WTC11 (cell line): ENCODE results near the gene VPS18. TPM values are rescaled to one million over a fixed set of nuclear protein-coding genes. Genes with fewer than 3 reads are reported as not detected.

ENCODE experiments used
- ATAC-seq: fragments of 200-7000 bp; cut with Tn5 transposase; 2 replicates; pipeline ENCODE4 v1.10.0; 2021; ENCODE audit warnings: mild to moderate bottlenecking, moderate library complexity
- CTCF ChIA-PET: fragments of 300-600 bp; sonication (Branson Sonifier 250); formaldehyde crosslinking; loops from one replicate; lab custom pipeline; 2021; ENCODE audit warnings: antibody characterized with exemption; lab: Charles Lee
- POLR2A ChIA-PET: fragments of 350-600 bp; sonication (Branson Sonifier 250); formaldehyde crosslinking; loops from one replicate; lab custom pipeline; 2021; ENCODE audit warnings: antibody characterized with exemption; lab: Charles Lee
- DNase-seq: peaks from one replicate; pipeline ENCODE4 v3.0.0; 2021; ENCODE audit warnings: low spot score
- H3K27ac Mint-ChIP-seq: 2 replicates; pipeline ENCODE4 v1.8.0; 2021; ENCODE audit warnings: mixed read lengths
- H3K27me3 Mint-ChIP-seq: 2 replicates; pipeline ENCODE4 v1.8.0; 2021; ENCODE audit warnings: low read depth, mild to moderate bottlenecking, moderate library complexity, mixed read lengths
- H3K36me3 Mint-ChIP-seq: 2 replicates; pipeline ENCODE4 v1.8.0; 2021; ENCODE audit warnings: mixed read lengths
- H3K4me1 Mint-ChIP-seq: 2 replicates; pipeline ENCODE4 v1.8.0; 2022; ENCODE audit warnings: mixed read lengths
- H3K4me3 Mint-ChIP-seq: 2 replicates; pipeline ENCODE4 v1.8.0; 2021; ENCODE audit warnings: mild to moderate bottlenecking, moderate library complexity, mixed read lengths
- H3K9me3 Mint-ChIP-seq: 2 replicates; pipeline ENCODE4 v1.8.0; 2021; ENCODE audit warnings: mixed read lengths
- AR ChIP-seq: fragments of 250-450 bp; sonication (Bioruptor Pico); IDR thresholded peaks from 2 replicates; pipeline ENCODE4 v1.9.0; 2021; ENCODE audit warnings: mild to moderate bottlenecking
- ATF1 ChIP-seq: sonication (generic); formaldehyde crosslinking; IDR thresholded peaks from 2 replicates; pipeline ENCODE4 v1.8.1; 2023; ENCODE audit warnings: mild to moderate bottlenecking, moderate library complexity, missing genetic modification reagents
- E2F1 ChIP-seq: sonication (generic); formaldehyde crosslinking; IDR thresholded peaks from 2 replicates; pipeline ENCODE4 v1.8.0; 2022; ENCODE audit warnings: mild to moderate bottlenecking, missing genetic modification reagents
- ESRRA ChIP-seq: sonication (generic); formaldehyde crosslinking; IDR thresholded peaks from 2 replicates; pipeline ENCODE4 v1.8.1; 2022; ENCODE audit warnings: mild to moderate bottlenecking, missing genetic modification reagents, borderline replicate concordance
- FOXJ3 ChIP-seq: sonication (generic); formaldehyde crosslinking; IDR thresholded peaks from 2 replicates; pipeline ENCODE4 v1.9.0; 2021; ENCODE audit warnings: missing genetic modification reagents, mild to moderate bottlenecking, borderline replicate concordance
- FOXP1 ChIP-seq: sonication (generic); formaldehyde crosslinking; IDR thresholded peaks from 2 replicates; pipeline ENCODE4 v1.8.0; 2022; ENCODE audit warnings: missing genetic modification reagents, mild to moderate bottlenecking, moderate library complexity, borderline replicate concordance
- FOXP4 ChIP-seq: sonication (generic); formaldehyde crosslinking; IDR thresholded peaks from 2 replicates; pipeline ENCODE4 v1.8.0; 2022; ENCODE audit warnings: mild to moderate bottlenecking, missing genetic modification reagents
- JUN ChIP-seq: sonication (generic); formaldehyde crosslinking; IDR thresholded peaks from 2 replicates; pipeline ENCODE4 v1.8.0; 2023; ENCODE audit warnings: mild to moderate bottlenecking, missing genetic modification reagents
- NR1H2 ChIP-seq: sonication (generic); formaldehyde crosslinking; IDR thresholded peaks from 2 replicates; pipeline ENCODE4 v1.9.0; 2021; ENCODE audit warnings: mild to moderate bottlenecking, moderate library complexity, missing genetic modification reagents
- NR2C2 ChIP-seq: sonication (generic); formaldehyde crosslinking; IDR thresholded peaks from 2 replicates; pipeline ENCODE4 v1.8.0; 2022; ENCODE audit warnings: mild to moderate bottlenecking, missing genetic modification reagents
- OVOL2 ChIP-seq: fragments of 250-450 bp; sonication (Bioruptor Pico); IDR thresholded peaks from 2 replicates; pipeline ENCODE4 v1.9.0; 2021; ENCODE audit warnings: mild to moderate bottlenecking, borderline replicate concordance
- PRRX2 ChIP-seq: fragments of 250-450 bp; sonication (Bioruptor Pico); IDR thresholded peaks from 2 replicates; pipeline ENCODE4 v1.8.0; 2021; ENCODE audit warnings: mild to moderate bottlenecking
- RELA ChIP-seq: sonication (generic); formaldehyde crosslinking; IDR thresholded peaks from 2 replicates; pipeline ENCODE4 v1.8.1; 2022; ENCODE audit warnings: missing genetic modification reagents, mild to moderate bottlenecking, borderline replicate concordance
- SP1 ChIP-seq: sonication (generic); formaldehyde crosslinking; conservative IDR thresholded peaks from 2 replicates; pipeline ENCODE4 v1.8.1; 2022; ENCODE audit warnings: missing genetic modification reagents
- TCF7 ChIP-seq: sonication (generic); formaldehyde crosslinking; IDR thresholded peaks from 2 replicates; pipeline ENCODE4 v1.8.0; 2022; ENCODE audit warnings: mild to moderate bottlenecking, low read depth, missing genetic modification reagents, moderate library complexity
- TEAD1 ChIP-seq: sonication (generic); formaldehyde crosslinking; IDR thresholded peaks from 2 replicates; pipeline ENCODE4 v1.8.0; 2022; ENCODE audit warnings: mild to moderate bottlenecking, missing genetic modification reagents
- ZBTB43 ChIP-seq: sonication (generic); formaldehyde crosslinking; IDR thresholded peaks from 2 replicates; pipeline ENCODE4 v1.8.1; 2023; ENCODE audit warnings: mild to moderate bottlenecking, missing genetic modification reagents
- ZNF138 ChIP-seq: sonication (generic); formaldehyde crosslinking; conservative IDR thresholded peaks from 2 replicates; pipeline ENCODE4 v1.8.1; 2022; ENCODE audit warnings: mild to moderate bottlenecking, moderate library complexity, missing genetic modification reagents
- ZNF281 ChIP-seq: sonication (generic); formaldehyde crosslinking; IDR thresholded peaks from 2 replicates; pipeline ENCODE4 v1.8.0; 2023; ENCODE audit warnings: mild to moderate bottlenecking, missing genetic modification reagents
- ZNF396 ChIP-seq: fragments of 250-450 bp; sonication (Bioruptor Pico); IDR thresholded peaks from 2 replicates; pipeline ENCODE4 v1.8.0; 2021; ENCODE audit warnings: mild to moderate bottlenecking, moderate library complexity, borderline replicate concordance
- ZNF671 ChIP-seq: fragments of 250-450 bp; sonication (Bioruptor Pico); IDR thresholded peaks from 2 replicates; pipeline ENCODE4 v1.8.0; 2021; ENCODE audit warnings: mild to moderate bottlenecking
- total RNA-seq: library from RNA; stranded (reverse); gene quantifications from 3 replicates; pipeline ENCODE4 v1.2.3, GENCODE V29; 2021

VPS18 gene
- total RNA-seq, 1 experiment from 2014 or later = 27.3 TPM

- Mint-ChIP-seq H3K27me3 (0 out of 2 replicates have a peak, but pooled peaks cover under 1% of the 10 kb centered on the region), H3K9me3 (no peaks in the 10 kb centered on the region), H3K36me3 (no peaks in the 10 kb centered on the region), H3K4me3 (no peak overlapping the region), H3K27ac (no peak overlapping the region), H3K4me1 (peaks cover 26% of the 10 kb centered on the region)
- POLR2A ChIA-PET = interaction anchor here (0.5 to 0.8 kb wide), 4 partner anchors 10 to 380 kb away, joined by 3 to 7 read pairs (median 3); no protein-coding TSS in a partner anchor
- DNase-seq (no peak), ATAC-seq (no peak)
- CTCF ChIA-PET = interaction anchor here (0.6 to 7.8 kb wide), 7 partner anchors 9 to 38 kb away, joined by 3 to 101 read pairs (median 6); partner anchors contain the start of genes DLL4 and VPS18
- no peak for TF ChIP-seq OVOL2 (CRISPR knock-in tag)
- no peak for TF ChIP-seq PRRX2 (CRISPR knock-in tag)
- no peak for TF ChIP-seq FOXP1
- TF ChIP-seq RELA = no peak
- no peak for TF ChIP-seq NR2C2 (CRISPR knock-in tag)
- no peak for TF ChIP-seq ZNF396
- no peak for TF ChIP-seq NR1H2 (CRISPR knock-in tag)
- TF ChIP-seq SP1 = no peak
- TF ChIP-seq ZNF671 (CRISPR knock-in tag) = no peak
These were observed 17.4 kb downstream of the VPS18 start for GRCh38 chr15:40911693-40912092.

GRCh38 chr15:40912478-40912877 lies 18.2 kb downstream of the VPS18 start:
- H3K4me3 Mint-ChIP-seq = no peak overlapping the region
- ATAC-seq = no peak
- H3K27me3 Mint-ChIP-seq = 0 out of 2 replicates have a peak, but pooled peaks cover 2% of the 10 kb centered on the region
- CTCF ChIA-PET = interaction anchor here (0.6 to 7.8 kb wide), 5 partner anchors 8 to 18 kb away, joined by 3 to 101 read pairs (median 4); partner anchors contain the start of genes DLL4 and VPS18
- TF ChIP-seq NR2C2 (CRISPR knock-in tag) = no peak
- TF ChIP-seq ZNF396 = no peak
- no peak for TF ChIP-seq ATF1 (CRISPR knock-in tag)
- no peak for TF ChIP-seq JUN (CRISPR knock-in tag)
- no peak for TF ChIP-seq TEAD1
- TF ChIP-seq OVOL2 (CRISPR knock-in tag) = no peak
- no peak for TF ChIP-seq ZNF138 (CRISPR knock-in tag)
- no peak for TF ChIP-seq AR
- TF ChIP-seq TCF7 (CRISPR knock-in tag) = no peak
- no peak for TF ChIP-seq FOXJ3
- TF ChIP-seq ESRRA = no peak
- no peak for TF ChIP-seq E2F1
- TF ChIP-seq, all 79 proteins: peak for 0
- DNase-seq = no peak
- no peak overlapping the region for H3K27ac Mint-ChIP-seq
- peaks cover 22% of the 10 kb centered on the region for H3K4me1 Mint-ChIP-seq
- no peaks in the 10 kb centered on the region for H3K9me3 Mint-ChIP-seq
- H3K36me3 Mint-ChIP-seq = no peaks in the 10 kb centered on the region
- POLR2A ChIA-PET = interaction anchor here (0.6 to 0.8 kb wide), 2 partner anchors 9 to 294 kb away, joined by 3 to 7 read pairs; no protein-coding TSS in a partner anchor

- no peaks in the 10 kb centered on the region for H3K36me3 Mint-ChIP-seq
- H3K27me3 Mint-ChIP-seq = 0 out of 2 replicates have a peak, but pooled peaks cover 2% of the 10 kb centered on the region
- H3K4me1 Mint-ChIP-seq = peaks cover 22% of the 10 kb centered on the region
- no peak for TF ChIP-seq FOXP4 (CRISPR knock-in tag)
- peak; percentile 94; the same call in 1 of the 2 replicates for TF ChIP-seq ZBTB43 (CRISPR knock-in tag)
- TF ChIP-seq ZNF281 (CRISPR knock-in tag) = no peak
- no peak for ATAC-seq
- peak overlapping the region; percentile 1; the same call in 1 of the 2 replicates for H3K27ac Mint-ChIP-seq
- H3K4me3 Mint-ChIP-seq = no peak overlapping the region
- ChIA-PET CTCF (interaction anchor here (0.9 to 6.6 kb wide), 9 partner anchors 11 to 458 kb away, joined by 3 to 88 read pairs (median 13); partner anchors contain the start of genes CHAC1 and DLL4), POLR2A (no interaction called here)
- no peak for DNase-seq
- no peaks in the 10 kb centered on the region for H3K9me3 Mint-ChIP-seq
These were observed 19.8 kb downstream of the VPS18 start for GRCh38 chr15:40914013-40914412.
